HCT116 (cell line): Measurements from ENCODE around the gene ADM5. TPM values are rescaled to one million over a fixed set of nuclear protein-coding genes. Genes with fewer than 3 reads are reported as not detected.

Experiments used
- ATAC-seq: fragments of 200-7000 bp; cut with Tn5 transposase; 2 replicates; pipeline ENCODE4 v1.9.1; 2020; ENCODE audit warnings: mild to moderate bottlenecking, moderate library complexity
- BruUV-seq: library from RNA; stranded (reverse); fragments of 400-500 nt; replicated peaks from 2 replicates; lab custom pipeline; 2021; lab: Mats Ljungman, UMichigan
- CTCF ChIA-PET: fragments of 300-600 bp; sonication (Branson Sonifier 250); formaldehyde crosslinking; loops from one replicate; lab custom pipeline; 2021; ENCODE audit warnings: antibody characterized with exemption; lab: Charles Lee
- POLR2A ChIA-PET: fragments of 300-600, 350-600 bp; sonication (Branson Sonifier 250); formaldehyde crosslinking; loops from one replicate; lab custom pipeline; 2021; ENCODE audit warnings: antibody characterized with exemption; lab: Charles Lee
- RAD21 ChIA-PET, 2 experiments: fragments of 300-600 bp; sonication (Branson Sonifier 250); formaldehyde crosslinking; loops; one replicate each; lab custom pipeline; 2023; ENCODE audit warnings: low total read pairs in 2 of 2; ENCODE audit not compliant: uncharacterized antibody in 2 of 2, unreplicated experiment in 2 of 2, low non-redundant PET in 1 of 2; lab: Charles Lee
- DNase-seq: peaks from one replicate; pipeline ENCODE4 v3.0.0-alpha.2; 2010; ENCODE audit warnings: low read depth, low spot score
- H2AFZ ChIP-seq: fragments of 200-600 bp; shearing (Covaris generic), sonication (generic); 2 replicates; pipeline ENCODE4 v1.6.1; 2017; ENCODE audit warnings: low read depth, mixed run types, mixed read lengths, antibody characterized with exemption, low read length; ENCODE audit not compliant: poor library complexity, severe bottlenecking
- H3K27ac ChIP-seq: 2 replicates; pipeline ENCODE4 v1.5.1; 2012; ENCODE audit warnings: low read depth, low read length
- H3K27me3 ChIP-seq: fragments of 200-600 bp; sonication (generic); 2 replicates; pipeline ENCODE4 v1.6.1; 2016; ENCODE audit warnings: mixed run types, low read length, mixed read lengths; ENCODE audit not compliant: insufficient read depth
- H3K36me3 ChIP-seq, 2 experiments: fragments of 200-500 bp in 1 of 2; fragments of 200-600 bp in 1 of 2; sonication (Bioruptor generic) in 1 of 2; sonication (generic) in 1 of 2; 2 replicates each; pipeline versions ENCODE4 v1.5.1 to v1.6.1; 2014 to 2016; ENCODE audit warnings: low read length in 2 of 2, inconsistent platforms in 1 of 2, mixed read lengths in 1 of 2, mixed run types in 1 of 2; ENCODE audit not compliant: insufficient read depth in 2 of 2, control insufficient read depth in 1 of 2
- H3K4me1 ChIP-seq, 2 experiments: fragments of 200-600 bp in 1 of 2; sonication (generic) in 1 of 2; 2 replicates each; pipeline versions ENCODE4 v1.5.1 to v1.6.1; 2012 to 2017; ENCODE audit warnings: low read length in 2 of 2, inconsistent platforms in 1 of 2, mild to moderate bottlenecking in 1 of 2, mixed read lengths in 1 of 2, mixed run types in 1 of 2, moderate library complexity in 1 of 2; ENCODE audit not compliant: insufficient read depth in 2 of 2, control insufficient read depth in 1 of 2
- H3K4me2 ChIP-seq: fragments of 200-600 bp; sonication (generic); 2 replicates; pipeline ENCODE4 v1.6.1; 2017; ENCODE audit warnings: mixed run types, low read length, mixed read lengths
- H3K4me3 ChIP-seq, 2 experiments: fragments of 200-600 bp in 1 of 2; sonication (generic) in 1 of 2; replicated peaks in 1 of 2; 2 replicates each; pipeline ENCODE4 v1.5.1; 2011 to 2016; ENCODE audit warnings: low read length in 2 of 2, control low read depth in 1 of 2, low read depth in 1 of 2, mild to moderate bottlenecking in 1 of 2, mixed read lengths in 1 of 2, mixed run types in 1 of 2
- H3K79me2 ChIP-seq: fragments of 200-600 bp; sonication (generic); 2 replicates; pipeline ENCODE4 v1.6.1; 2017; ENCODE audit warnings: mild to moderate bottlenecking, mixed run types, low read length, moderate library complexity, mixed read lengths; ENCODE audit not compliant: insufficient read depth
- H3K9ac ChIP-seq: fragments of 200-600 bp; sonication (generic); 2 replicates; pipeline ENCODE4 v1.6.1; 2016; ENCODE audit warnings: low read length, mixed read lengths
- H3K9me2 ChIP-seq: fragments of 200-600 bp; sonication (generic), shearing (Covaris generic); 2 replicates; pipeline ENCODE4 v1.6.1; 2017; ENCODE audit warnings: mixed run types, mild to moderate bottlenecking, moderate library complexity; ENCODE audit not compliant: insufficient read depth
- H3K9me3 ChIP-seq, 2 experiments: fragments of 200-500 bp in 1 of 2; fragments of 200-600 bp in 1 of 2; sonication (Bioruptor generic) in 1 of 2; sonication (generic) in 1 of 2; 2 replicates each; pipeline ENCODE4 v1.6.1; 2014 to 2017; ENCODE audit warnings: low read length in 2 of 2, mixed read lengths in 2 of 2, inconsistent platforms in 1 of 2, low read depth in 1 of 2, mild to moderate bottlenecking in 1 of 2, mixed run types in 1 of 2, moderate library complexity in 1 of 2; ENCODE audit not compliant: control insufficient read depth in 1 of 2, insufficient read depth in 1 of 2
- H4K20me1 ChIP-seq: fragments of 200-600 bp; sonication (generic), shearing (Covaris generic); 2 replicates; pipeline ENCODE4 v1.6.1; 2017; ENCODE audit warnings: mixed run types, mild to moderate bottlenecking, moderate library complexity; ENCODE audit not compliant: insufficient read depth
- CBX3 ChIP-seq: IDR thresholded peaks from 2 replicates; pipeline ENCODE4 v1.6.1; 2012; ENCODE audit warnings: low read depth
- CEBPB ChIP-seq: IDR thresholded peaks from 2 replicates; pipeline ENCODE4 v1.6.1; 2012; ENCODE audit warnings: low read depth
- EGR1 ChIP-seq: IDR thresholded peaks from 2 replicates; pipeline ENCODE4 v1.6.1; 2012; ENCODE audit warnings: low read depth
- ELF1 ChIP-seq: IDR thresholded peaks from 2 replicates; pipeline ENCODE4 v1.6.1; 2012; ENCODE audit warnings: low read depth, borderline replicate concordance
- EZH2phosphoT487 ChIP-seq: fragments of 200-600 bp; IDR thresholded peaks from 2 replicates; pipeline ENCODE4 v1.6.1; 2018; ENCODE audit warnings: antibody characterized with exemption, borderline replicate concordance
- FOSL1 ChIP-seq: IDR thresholded peaks from 2 replicates; pipeline ENCODE4 v1.6.1; 2012; ENCODE audit warnings: low read depth
- POLR2A ChIP-seq: IDR thresholded peaks from 2 replicates; pipeline ENCODE4 v1.7.0; 2011; ENCODE audit warnings: borderline replicate concordance; ENCODE audit not compliant: insufficient read depth, insufficient read length; ENCODE audit errors: extremely low read depth
- POLR2AphosphoS5 ChIP-seq: IDR thresholded peaks from 2 replicates; pipeline ENCODE4 v1.6.1; 2011; ENCODE audit warnings: mild to moderate bottlenecking, low read depth, low read length, moderate library complexity
- RAD21 ChIP-seq: IDR thresholded peaks from 2 replicates; pipeline ENCODE4 v1.6.1; 2012; ENCODE audit warnings: low read depth, mild to moderate bottlenecking
- SIN3A ChIP-seq: IDR thresholded peaks from 2 replicates; pipeline ENCODE4 v1.6.1; 2012; ENCODE audit warnings: low read depth
- SP1 ChIP-seq: IDR thresholded peaks from 2 replicates; pipeline ENCODE4 v1.6.1; 2012; ENCODE audit warnings: low read depth
- SRF ChIP-seq: IDR thresholded peaks from 2 replicates; pipeline ENCODE4 v1.6.1; 2012; ENCODE audit warnings: low read depth
- TCF7L2 ChIP-seq: IDR thresholded peaks from 2 replicates; pipeline ENCODE4 v1.7.0; 2011; ENCODE audit warnings: borderline replicate concordance, inconsistent platforms; ENCODE audit not compliant: insufficient read depth, insufficient read length; ENCODE audit errors: extremely low read depth
- ZFX ChIP-seq: fragments of 450-650 bp; IDR thresholded peaks from 2 replicates; pipeline ENCODE4 v1.6.1; 2017
- intact Hi-C: fragments of 100-400 bp; cut with micrococcal nuclease; formaldehyde crosslinking; loops from 2 replicates; pipeline ENCODE4 v1.10.0; 2022
- total RNA-seq: library from RNA; stranded (reverse); gene quantifications from one replicate; pipeline ENCODE4 v1.2.1, GENCODE V29; 2021; ENCODE audit not compliant: unreplicated experiment
- TF ChIP-seq, protein P1 (sequence below): IDR thresholded peaks from 2 replicates; pipeline ENCODE4 v1.6.1; 2012
- TF ChIP-seq, protein P2 (sequence below), 3 experiments: fragments of 200-600 bp in 1 of 3; sonication (generic) in 1 of 3; IDR thresholded peaks in 2 of 3; conservative IDR thresholded peaks in 1 of 3; 2 replicates each; pipeline ENCODE4 v1.5.1; 2012 to 2017; ENCODE audit warnings: low read depth in 2 of 3, low read length in 2 of 3, antibody characterized with exemption in 1 of 3, borderline replicate concordance in 1 of 3, control low read depth in 1 of 3, mild to moderate bottlenecking in 1 of 3, mixed read lengths in 1 of 3, mixed run types in 1 of 3, moderate library complexity in 1 of 3; ENCODE audit not compliant: insufficient read depth in 1 of 3
- TF ChIP-seq, protein P3 (sequence below): IDR thresholded peaks from 2 replicates; pipeline ENCODE4 v1.6.1; 2012; ENCODE audit warnings: low read depth

Gene ADM5
- total RNA-seq, 1 experiment from 2014 or later: 12.1 TPM

DNA sequence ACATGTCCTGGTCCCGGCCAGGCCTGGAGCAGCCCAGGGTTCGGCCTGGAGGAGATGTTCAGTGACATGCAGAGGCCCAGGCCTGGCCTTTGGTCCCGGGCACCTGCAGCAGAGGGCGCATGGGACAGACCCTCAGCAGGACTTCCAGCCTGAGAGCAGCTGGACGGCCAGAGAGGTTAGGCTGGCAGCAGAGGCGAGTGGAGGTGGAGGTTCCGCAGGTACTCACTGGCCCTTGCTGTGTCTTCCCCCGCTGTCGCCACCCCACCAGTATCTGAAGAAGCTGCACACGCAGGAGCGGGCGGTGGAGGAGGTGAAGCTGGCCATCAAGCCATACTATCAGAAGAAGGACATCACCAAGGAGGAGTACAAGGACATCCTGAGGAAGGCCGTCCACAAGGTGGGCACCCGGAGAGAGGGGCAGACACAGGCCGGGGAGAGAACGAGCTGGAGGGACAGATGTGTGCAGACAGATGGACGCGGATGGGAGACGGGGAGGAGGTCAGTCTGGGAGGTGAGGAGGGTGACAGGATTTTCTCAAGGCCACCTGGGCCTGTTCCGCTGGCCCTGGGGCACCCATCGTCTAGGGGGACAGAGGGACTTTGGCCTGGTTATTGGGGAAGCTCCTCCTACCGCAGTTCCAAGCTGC is 31.8 kb upstream of the ADM5 start:
- no peaks in the 10 kb centered on the region for H3K9me2 ChIP-seq
- CTCF ChIA-PET: no interaction called here
- H3K4me3 ChIP-seq: no peak overlapping the region
- no peak for DNase-seq
- POLR2A ChIA-PET: interaction anchor here (0.9 to 2.8 kb wide), 3 partner anchors 8 to 17 kb away, joined by 3 to 8 read pairs (median 4); partner anchors contain the start of genes RRAS and SCAF1
- no peaks in the 10 kb centered on the region for H4K20me1 ChIP-seq
- no peak overlapping the region for H3K9ac ChIP-seq
- H3K79me2 ChIP-seq: peaks cover 9% of the 10 kb centered on the region; the same call in 1 of the 2 replicates
- no TSS peak for BruUV-seq
- H3K9me3 ChIP-seq: no peaks in the 10 kb centered on the region
- TF ChIP-seq, protein P1, sequence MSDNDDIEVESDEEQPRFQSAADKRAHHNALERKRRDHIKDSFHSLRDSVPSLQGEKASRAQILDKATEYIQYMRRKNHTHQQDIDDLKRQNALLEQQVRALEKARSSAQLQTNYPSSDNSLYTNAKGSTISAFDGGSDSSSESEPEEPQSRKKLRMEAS: no peak
- no peak for TF ChIP-seq FOSL1
- TF ChIP-seq TCF7L2: no peak
- no peak for TF ChIP-seq SP1
- TF ChIP-seq RAD21: no peak
- TF ChIP-seq EGR1: no peak
- no peak for TF ChIP-seq POLR2AphosphoS5
- no peak for TF ChIP-seq SIN3A
- TF ChIP-seq EZH2phosphoT487: no peak
- no peak for TF ChIP-seq CEBPB
- TF ChIP-seq, protein P2, sequence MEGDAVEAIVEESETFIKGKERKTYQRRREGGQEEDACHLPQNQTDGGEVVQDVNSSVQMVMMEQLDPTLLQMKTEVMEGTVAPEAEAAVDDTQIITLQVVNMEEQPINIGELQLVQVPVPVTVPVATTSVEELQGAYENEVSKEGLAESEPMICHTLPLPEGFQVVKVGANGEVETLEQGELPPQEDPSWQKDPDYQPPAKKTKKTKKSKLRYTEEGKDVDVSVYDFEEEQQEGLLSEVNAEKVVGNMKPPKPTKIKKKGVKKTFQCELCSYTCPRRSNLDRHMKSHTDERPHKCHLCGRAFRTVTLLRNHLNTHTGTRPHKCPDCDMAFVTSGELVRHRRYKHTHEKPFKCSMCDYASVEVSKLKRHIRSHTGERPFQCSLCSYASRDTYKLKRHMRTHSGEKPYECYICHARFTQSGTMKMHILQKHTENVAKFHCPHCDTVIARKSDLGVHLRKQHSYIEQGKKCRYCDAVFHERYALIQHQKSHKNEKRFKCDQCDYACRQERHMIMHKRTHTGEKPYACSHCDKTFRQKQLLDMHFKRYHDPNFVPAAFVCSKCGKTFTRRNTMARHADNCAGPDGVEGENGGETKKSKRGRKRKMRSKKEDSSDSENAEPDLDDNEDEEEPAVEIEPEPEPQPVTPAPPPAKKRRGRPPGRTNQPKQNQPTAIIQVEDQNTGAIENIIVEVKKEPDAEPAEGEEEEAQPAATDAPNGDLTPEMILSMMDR (IDR thresholded peaks at IDR 0.05 in 2 of 3, conservative IDR thresholded peaks at IDR 0.05 in 1 of 3; ENCODE audit: borderline replicate concordance in 1 of 3, insufficient read depth in 1 of 3, low read depth in 2 of 3, low read length in 2 of 3): no peak
- no peak for TF ChIP-seq ZFX
- TF ChIP-seq SRF: no peak
- no peak for TF ChIP-seq ELF1
- TF ChIP-seq, protein P3, sequence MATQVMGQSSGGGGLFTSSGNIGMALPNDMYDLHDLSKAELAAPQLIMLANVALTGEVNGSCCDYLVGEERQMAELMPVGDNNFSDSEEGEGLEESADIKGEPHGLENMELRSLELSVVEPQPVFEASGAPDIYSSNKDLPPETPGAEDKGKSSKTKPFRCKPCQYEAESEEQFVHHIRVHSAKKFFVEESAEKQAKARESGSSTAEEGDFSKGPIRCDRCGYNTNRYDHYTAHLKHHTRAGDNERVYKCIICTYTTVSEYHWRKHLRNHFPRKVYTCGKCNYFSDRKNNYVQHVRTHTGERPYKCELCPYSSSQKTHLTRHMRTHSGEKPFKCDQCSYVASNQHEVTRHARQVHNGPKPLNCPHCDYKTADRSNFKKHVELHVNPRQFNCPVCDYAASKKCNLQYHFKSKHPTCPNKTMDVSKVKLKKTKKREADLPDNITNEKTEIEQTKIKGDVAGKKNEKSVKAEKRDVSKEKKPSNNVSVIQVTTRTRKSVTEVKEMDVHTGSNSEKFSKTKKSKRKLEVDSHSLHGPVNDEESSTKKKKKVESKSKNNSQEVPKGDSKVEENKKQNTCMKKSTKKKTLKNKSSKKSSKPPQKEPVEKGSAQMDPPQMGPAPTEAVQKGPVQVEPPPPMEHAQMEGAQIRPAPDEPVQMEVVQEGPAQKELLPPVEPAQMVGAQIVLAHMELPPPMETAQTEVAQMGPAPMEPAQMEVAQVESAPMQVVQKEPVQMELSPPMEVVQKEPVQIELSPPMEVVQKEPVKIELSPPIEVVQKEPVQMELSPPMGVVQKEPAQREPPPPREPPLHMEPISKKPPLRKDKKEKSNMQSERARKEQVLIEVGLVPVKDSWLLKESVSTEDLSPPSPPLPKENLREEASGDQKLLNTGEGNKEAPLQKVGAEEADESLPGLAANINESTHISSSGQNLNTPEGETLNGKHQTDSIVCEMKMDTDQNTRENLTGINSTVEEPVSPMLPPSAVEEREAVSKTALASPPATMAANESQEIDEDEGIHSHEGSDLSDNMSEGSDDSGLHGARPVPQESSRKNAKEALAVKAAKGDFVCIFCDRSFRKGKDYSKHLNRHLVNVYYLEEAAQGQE: no peak
- TF ChIP-seq POLR2A: no peak
- no peak for TF ChIP-seq CBX3
- TF ChIP-seq, all 23 proteins: peak for 0
- ATAC-seq: no peak
- Histone ChIP-seq H3K27me3 (no peaks in the 10 kb centered on the region), H3K4me2 (no peak overlapping the region), H3K36me3 (peaks cover 29 to 65% of the 10 kb centered on the region in 2 experiments; a peak in 3 of 4 replicates), H3K4me1 (no peaks in the 10 kb centered on the region), H3K27ac (no peak overlapping the region), H2AFZ (no peak overlapping the region)
- RAD21 ChIA-PET: no interaction called here
- intact Hi-C loops: no loop called here
